Vagina (tissue), 2 donors: Measurements from ENCODE around the gene EML6.

Source experiments
- POLR2A ChIP-seq, 2 donors: fragments of 450-650 bp; IDR thresholded peaks; one replicate each; pipeline ENCODE4 v1.6.1; 2017; ENCODE audit warnings: antibody characterized with exemption in 2 of 2, mild to moderate bottlenecking in 2 of 2, moderate library complexity in 2 of 2
- POLR2AphosphoS5 ChIP-seq, 2 donors: sonication (generic); formaldehyde crosslinking; IDR thresholded peaks; one replicate each; pipeline ENCODE4 v1.9.0; 2017; ENCODE audit warnings: antibody characterized with exemption in 2 of 2, mild to moderate bottlenecking in 2 of 2, low read depth in 1 of 2; ENCODE audit not compliant: insufficient read depth in 1 of 2

DNA sequence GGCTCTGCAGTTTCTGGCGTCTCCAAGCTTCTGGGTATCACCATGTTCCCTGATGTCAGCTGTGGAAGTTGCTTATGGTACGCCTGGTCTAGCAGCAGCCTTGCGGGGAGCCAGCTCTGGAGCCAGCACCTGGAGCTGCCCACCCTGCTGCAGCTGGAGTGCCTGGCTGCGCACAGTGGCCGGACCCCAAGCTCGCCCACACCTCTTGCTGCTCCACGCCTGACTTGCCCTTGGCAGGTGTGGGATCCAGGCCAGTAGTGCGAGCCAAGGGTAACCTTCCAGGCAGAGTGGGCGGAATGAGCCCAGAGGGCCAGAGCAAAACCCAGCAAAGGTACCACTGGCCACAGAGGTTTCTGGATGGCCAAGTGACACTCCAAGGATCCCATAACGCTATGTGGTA is 13.2 kb upstream of the EML6 start:
- no peak for TF ChIP-seq POLR2AphosphoS5 (IDR thresholded peaks at IDR 0.05; ENCODE audit: insufficient read depth in 1 of 2, low read depth in 1 of 2)
- TF ChIP-seq POLR2A (IDR thresholded peaks at IDR 0.05), result no peak
